ENCODE measurements around the gene CEBPZOS. TPM values are rescaled to one million over a fixed set of nuclear protein-coding genes. Genes with fewer than 3 reads are reported as not detected.
"Not testable (repeated sequence)": the region's sequence is repeated elsewhere in the genome, so short reads cannot be mapped to it uniquely, and the experiment has no call there.

The CEBPZOS gene
- total RNA-seq, 1 donor = 21.4 TPM

- Histone ChIP-seq H3K9me3 (ENCODE audit: low read depth, low read length) (no peaks in the 10 kb centered on the region), H3K79me2 (ENCODE audit: insufficient read depth, low read length) (peaks cover 4% of the 10 kb centered on the region), H3K27ac (ENCODE audit: low read depth, low read length) (no peak overlapping the region), H3K36me3 (ENCODE audit: insufficient read depth, low read length) (no peaks in the 10 kb centered on the region), H4K20me1 (ENCODE audit: insufficient read depth, low read length) (no peaks in the 10 kb centered on the region), H3K4me1 (ENCODE audit: insufficient read depth, low read length) (peaks cover 10% of the 10 kb centered on the region), H3K27me3 (ENCODE audit: insufficient read depth, low read length) (no peaks in the 10 kb centered on the region), H3K4me3 (ENCODE audit: insufficient read depth, low read length) (no peak overlapping the region), H3K4me2 (ENCODE audit: insufficient read depth, low read length) (no peak overlapping the region), H2AFZ (ENCODE audit: low read length) (no peak overlapping the region)
- no peak for DNase-seq (ENCODE audit: insufficient read length, low spot score, missing footprints)
- TF ChIP-seq CTCF (IDR thresholded peaks at IDR 0.05; ENCODE audit: extremely low read depth, low read depth, low read length) = no peak
Observed at GRCh38 chr2:37191747-37192146, 4.5 kb upstream of the CEBPZOS start.

GRCh38 chr2:37192551-37192950 lies 3.7 kb upstream of the CEBPZOS start:
- no peak overlapping the region for H2AFZ ChIP-seq (ENCODE audit: low read length)
- H3K4me3 ChIP-seq (ENCODE audit: insufficient read depth, low read length) = no peak overlapping the region
- no peaks in the 10 kb centered on the region for H3K27me3 ChIP-seq (ENCODE audit: insufficient read depth, low read length)
- H3K79me2 ChIP-seq (ENCODE audit: insufficient read depth, low read length) = peaks cover 12% of the 10 kb centered on the region
- no peaks in the 10 kb centered on the region for H3K9me3 ChIP-seq (ENCODE audit: low read depth, low read length)
- no peaks in the 10 kb centered on the region for H4K20me1 ChIP-seq (ENCODE audit: insufficient read depth, low read length)
- H3K4me2 ChIP-seq (ENCODE audit: insufficient read depth, low read length) = no peak overlapping the region
- DNase-seq (ENCODE audit: insufficient read length, low spot score, missing footprints) = no peak
- TF ChIP-seq CTCF (IDR thresholded peaks at IDR 0.05; ENCODE audit: extremely low read depth, low read depth, low read length) = no peak
- peaks cover 15% of the 10 kb centered on the region for H3K4me1 ChIP-seq (ENCODE audit: insufficient read depth, low read length)
- H3K27ac ChIP-seq (ENCODE audit: low read depth, low read length) = no peak overlapping the region
- no peaks in the 10 kb centered on the region for H3K36me3 ChIP-seq (ENCODE audit: insufficient read depth, low read length)

GRCh38 chr2:37195862-37196319 lies 405 bp upstream of the CEBPZOS start:
- H3K27me3 ChIP-seq (ENCODE audit: insufficient read depth, low read length); H3K36me3 ChIP-seq (ENCODE audit: insufficient read depth, low read length); H3K9me3 ChIP-seq (ENCODE audit: low read depth, low read length); DNase-seq (ENCODE audit: insufficient read length, low spot score, missing footprints); H4K20me1 ChIP-seq (ENCODE audit: insufficient read depth, low read length): not testable (repeated sequence)
- Histone ChIP-seq H3K4me1 (ENCODE audit: insufficient read depth, low read length) (peaks cover 11% of the 10 kb centered on the region), H3K4me3 (ENCODE audit: insufficient read depth, low read length) (peak overlapping the region; percentile 94), H2AFZ (ENCODE audit: low read length) (peak overlapping the region; percentile 97), H3K4me2 (ENCODE audit: insufficient read depth, low read length) (peak overlapping the region; percentile 89), H3K79me2 (ENCODE audit: insufficient read depth, low read length) (peaks cover 44% of the 10 kb centered on the region), H3K27ac (ENCODE audit: low read depth, low read length) (peak overlapping the region; percentile 75)

- no peak overlapping the region for H2AFZ ChIP-seq (ENCODE audit: low read length)
- no peak overlapping the region for H3K4me2 ChIP-seq (ENCODE audit: insufficient read depth, low read length)
- no peak for DNase-seq (ENCODE audit: insufficient read length, low spot score, missing footprints)
- H3K79me2 ChIP-seq (ENCODE audit: insufficient read depth, low read length) = peaks cover 54% of the 10 kb centered on the region
- no peak overlapping the region for H3K4me3 ChIP-seq (ENCODE audit: insufficient read depth, low read length)
- H4K20me1 ChIP-seq (ENCODE audit: insufficient read depth, low read length) = no peaks in the 10 kb centered on the region
- no peak for TF ChIP-seq CTCF (IDR thresholded peaks at IDR 0.05; ENCODE audit: extremely low read depth, low read depth, low read length)
- peaks cover 29% of the 10 kb centered on the region for H3K36me3 ChIP-seq (ENCODE audit: insufficient read depth, low read length)
- no peak overlapping the region for H3K27ac ChIP-seq (ENCODE audit: low read depth, low read length)
- no peaks in the 10 kb centered on the region for H3K9me3 ChIP-seq (ENCODE audit: low read depth, low read length)
- H3K4me1 ChIP-seq (ENCODE audit: insufficient read depth, low read length) = peaks cover 11% of the 10 kb centered on the region
- H3K27me3 ChIP-seq (ENCODE audit: insufficient read depth, low read length) = no peaks in the 10 kb centered on the region
Observed at GRCh38 chr2:37198681-37199065, 2.4 kb downstream of the CEBPZOS start.

Data from osteoblast (primary cell).